T-helper 1 cell treated with Interleukin-12 subunit alpha and Interleukin-12 subunit beta and Interleukin-4 antibody, amounts not matched to agents 30 ng/mL and 1 ng/mL, for 36 hours (primary cell): Measurements from ENCODE around the gene SBK2. TPM values are rescaled to one million over a fixed set of nuclear protein-coding genes. Genes with fewer than 3 reads are reported as not detected.

Experiments
- intact Hi-C: fragments of 100-400 bp; cut with micrococcal nuclease; formaldehyde crosslinking; loops from one replicate; pipeline ENCODE4 v1.15.1; 2024
- total RNA-seq: library from RNA; stranded (reverse); gene quantifications from 2 replicates; pipeline ENCODE4 v1.2.3, GENCODE V29; 2022

The SBK2 gene
- total RNA-seq, 1 donor from 2014 or later, result not detected

DNA sequence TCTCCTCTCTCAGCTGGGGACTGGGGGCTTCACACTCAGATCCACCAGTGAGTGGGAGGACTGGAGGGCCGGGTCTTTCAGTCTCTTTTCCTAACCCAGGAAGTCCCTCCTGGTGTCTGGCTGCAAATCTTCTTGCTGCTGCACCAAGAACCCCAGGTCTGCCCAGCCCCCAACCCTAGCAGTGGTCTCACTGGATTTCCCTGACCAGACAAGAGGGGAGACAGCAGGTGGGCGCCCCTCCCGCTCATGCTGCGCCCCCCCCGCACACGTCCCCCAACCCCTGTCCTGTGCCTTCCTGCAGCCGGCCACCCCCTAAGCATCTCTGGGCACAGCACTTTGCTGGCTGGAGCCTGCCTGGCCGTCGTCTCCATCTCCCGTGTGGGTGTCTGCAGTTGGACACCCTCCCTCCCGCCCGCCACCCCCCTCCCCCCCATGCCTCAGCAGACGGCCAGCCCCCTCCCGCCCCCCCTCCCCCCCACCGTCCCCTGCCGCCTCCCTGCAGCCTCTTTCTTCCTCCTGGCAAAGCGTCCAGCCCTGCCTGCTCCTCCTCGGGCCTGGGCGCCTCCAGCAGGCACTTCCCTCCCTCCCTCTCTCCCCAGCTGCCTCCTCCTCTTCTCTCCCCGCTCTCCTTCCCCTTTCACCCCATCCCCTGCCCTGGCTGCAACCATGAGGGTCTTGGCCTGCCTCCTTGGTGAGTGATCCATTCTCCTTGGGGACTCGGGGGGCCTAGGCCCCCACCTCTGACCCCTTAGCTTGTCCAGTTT, 48.8 kb downstream of the SBK2 start, which contains the start of gene SSC5D:
TSS of gene SSC5D (plus strand) at position 513 of the 764 bp plus-strand sequence. CDS start at position 667, 154 bp downstream.
- intact Hi-C loops, result no loop called here

DNA sequence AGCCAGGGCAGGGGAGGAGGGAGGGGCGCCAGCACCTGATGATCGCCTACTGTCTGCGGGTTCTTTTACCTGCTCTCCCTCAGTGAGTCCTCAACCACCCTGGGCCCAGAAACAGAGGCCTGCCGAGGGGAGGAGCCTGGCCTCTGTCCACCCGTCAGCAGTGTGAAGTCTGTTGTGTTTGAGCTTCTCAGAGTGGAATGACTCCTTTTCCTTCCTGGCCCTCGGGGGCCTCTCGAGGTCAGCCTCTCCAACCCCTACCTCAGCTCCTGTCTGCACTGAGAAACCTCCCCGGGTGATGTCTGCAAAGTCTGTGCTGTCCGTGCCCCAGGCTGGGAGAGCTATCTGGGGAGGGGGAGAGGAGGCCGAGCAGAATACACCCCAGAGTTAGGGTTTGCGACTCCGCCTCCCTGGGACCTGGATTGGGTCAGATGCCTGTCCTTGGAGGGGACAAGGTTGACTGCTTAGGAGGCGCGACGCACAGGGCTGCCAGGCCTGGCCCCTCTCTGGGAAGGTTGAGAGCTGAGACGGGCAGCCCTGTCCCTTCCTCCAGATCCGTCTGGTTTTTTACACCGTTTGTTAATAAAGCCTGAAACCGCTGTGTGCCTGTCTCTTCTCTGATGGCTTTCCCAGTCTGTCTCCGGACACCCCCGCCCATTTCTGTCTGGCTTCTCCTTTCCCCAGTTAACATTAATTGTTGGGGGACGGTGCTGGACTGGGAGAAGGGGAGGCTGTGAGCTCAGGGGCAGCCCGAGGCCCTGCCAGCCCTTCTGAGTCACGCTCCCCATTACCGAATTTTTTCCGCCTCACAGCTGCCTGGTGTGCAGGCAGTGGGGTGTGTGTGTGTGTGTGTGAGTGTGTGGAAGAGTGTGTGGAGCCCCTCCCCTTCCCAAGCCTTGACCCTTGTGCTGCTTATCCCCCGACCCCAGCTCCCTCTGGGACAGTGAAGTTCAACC, 49.7 kb downstream of the SBK2 start:
- intact Hi-C loops, result no loop called here

DNA sequence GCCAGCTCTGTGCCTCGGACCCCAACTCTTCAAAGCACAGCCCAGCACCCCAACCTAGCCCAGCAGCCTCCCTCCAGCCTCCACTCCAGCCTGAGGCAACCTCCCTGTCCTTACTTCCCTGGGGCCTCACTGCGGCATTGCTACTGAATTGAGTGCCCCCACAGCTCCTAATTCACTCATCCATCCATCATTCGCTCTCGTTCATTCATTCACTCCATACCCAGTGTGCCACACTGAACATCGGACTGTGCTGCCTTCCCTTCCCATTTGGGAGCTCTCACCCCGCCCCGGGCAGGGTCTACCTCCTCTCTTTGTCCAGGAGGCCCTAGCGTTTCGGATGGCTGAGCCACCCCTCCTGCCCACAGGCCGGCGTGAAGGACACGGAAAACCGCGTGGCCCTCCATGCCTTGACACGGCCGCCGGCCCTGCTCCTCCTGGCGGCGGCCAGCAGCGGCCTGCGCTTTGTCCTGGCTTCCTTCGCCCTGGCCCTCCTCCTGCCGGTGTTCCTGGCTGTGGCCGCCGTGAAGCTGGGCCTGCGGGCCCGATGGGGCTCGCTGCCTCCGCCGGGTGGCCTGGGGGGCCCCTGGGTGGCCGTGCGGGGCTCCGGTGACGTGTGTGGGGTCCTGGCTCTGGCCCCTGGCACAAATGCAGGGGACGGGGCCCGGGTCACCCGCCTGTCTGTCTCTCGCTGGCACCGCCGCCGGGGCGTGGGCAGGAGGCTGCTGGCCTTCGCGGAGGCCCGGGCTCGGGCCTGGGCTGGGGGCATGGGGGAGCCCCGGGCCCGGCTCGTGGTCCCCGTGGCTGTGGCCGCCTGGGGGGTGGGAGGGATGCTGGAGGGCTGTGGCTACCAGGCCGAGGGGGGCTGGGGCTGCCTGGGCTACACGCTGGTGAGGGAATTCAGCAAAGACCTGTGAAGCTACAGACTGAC, 50.6 kb downstream of the SBK2 start:
- intact Hi-C loops, result no loop called here

DNA sequence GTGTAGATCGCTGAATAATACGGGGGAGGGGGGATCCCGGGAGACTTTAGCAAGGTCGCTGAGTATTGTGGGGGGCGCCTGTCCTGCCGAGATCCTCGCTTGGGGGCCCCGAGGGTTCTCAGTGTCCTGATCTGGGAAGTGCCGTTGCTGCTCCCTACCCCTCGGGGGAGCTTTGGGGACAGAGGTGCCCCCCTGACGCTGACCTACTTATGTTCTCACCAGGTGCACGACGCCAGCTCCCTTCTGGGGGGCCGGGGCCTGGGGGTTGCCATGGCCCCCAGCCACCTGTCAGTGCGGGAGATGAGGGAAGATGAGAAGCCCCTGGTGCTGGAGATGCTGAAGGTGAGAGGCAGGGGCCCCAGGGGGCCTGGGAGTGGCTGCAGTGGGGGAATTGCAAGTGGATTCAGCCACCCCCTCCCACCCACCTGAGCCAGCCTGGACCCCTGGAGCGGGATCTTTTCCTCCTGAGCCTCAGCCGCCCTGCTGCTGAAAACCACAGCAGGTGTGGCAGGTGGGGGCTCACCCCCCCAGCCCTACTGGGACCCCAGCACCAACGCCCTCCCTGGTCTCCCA, 51.4 kb downstream of the SBK2 start:
- intact Hi-C loops, result loop anchor here (1.0 kb wide), 1 partner anchor 9 kb away; the partner anchor contains the start of gene ZNF628

DNA sequence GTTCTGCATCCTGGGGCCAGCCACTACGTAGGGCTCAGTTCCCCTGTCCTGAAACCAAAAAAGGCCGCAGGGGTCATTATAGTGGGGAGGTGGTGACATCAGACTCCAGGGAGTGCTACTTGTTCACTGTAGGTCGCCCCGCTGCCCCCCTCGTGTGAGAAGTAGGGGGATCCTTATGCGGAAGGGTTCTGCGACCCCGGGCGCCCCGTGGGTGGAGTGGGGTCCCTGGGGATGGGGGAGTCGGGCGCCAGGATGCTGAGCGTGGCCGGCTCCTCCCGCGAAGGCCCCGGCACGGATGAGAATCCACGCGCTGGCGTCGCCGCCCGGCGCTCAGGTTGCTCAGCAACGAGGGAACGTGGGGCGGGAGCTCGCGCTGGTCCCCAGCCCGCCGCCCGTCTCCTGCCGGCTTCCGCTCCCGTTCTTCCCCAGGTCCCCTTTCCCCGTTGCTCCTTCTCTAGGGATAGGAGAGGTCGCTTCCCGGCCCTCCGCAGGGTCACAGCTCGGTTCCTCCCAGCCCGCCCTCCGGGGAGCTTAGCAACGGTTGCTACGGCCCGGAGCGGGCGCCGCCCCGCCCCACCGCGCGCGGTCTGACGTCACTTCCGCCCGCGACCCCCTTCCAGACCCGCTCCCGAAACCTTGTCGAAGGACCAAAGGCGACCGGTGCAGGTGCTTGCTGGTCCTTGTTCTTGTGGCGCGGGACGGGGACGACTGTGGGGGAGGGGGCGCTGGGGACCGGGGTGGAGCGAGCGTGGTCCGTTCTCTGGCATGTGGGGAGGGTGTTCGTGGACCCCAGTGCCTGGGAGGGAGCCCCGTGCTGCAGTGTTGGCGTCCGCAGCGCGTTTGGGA, 52.1 kb downstream of the SBK2 start, which contains the start of gene NAT14:
TSS of gene NAT14 (plus strand) at position 596 of the 846 bp plus-strand sequence. CDS start 521 bp downstream, outside the sequence.
- intact Hi-C loops, result loop anchor here (1.0 kb wide), 1 partner anchor 9 kb away; the partner anchor contains the start of gene ZNF628

DNA sequence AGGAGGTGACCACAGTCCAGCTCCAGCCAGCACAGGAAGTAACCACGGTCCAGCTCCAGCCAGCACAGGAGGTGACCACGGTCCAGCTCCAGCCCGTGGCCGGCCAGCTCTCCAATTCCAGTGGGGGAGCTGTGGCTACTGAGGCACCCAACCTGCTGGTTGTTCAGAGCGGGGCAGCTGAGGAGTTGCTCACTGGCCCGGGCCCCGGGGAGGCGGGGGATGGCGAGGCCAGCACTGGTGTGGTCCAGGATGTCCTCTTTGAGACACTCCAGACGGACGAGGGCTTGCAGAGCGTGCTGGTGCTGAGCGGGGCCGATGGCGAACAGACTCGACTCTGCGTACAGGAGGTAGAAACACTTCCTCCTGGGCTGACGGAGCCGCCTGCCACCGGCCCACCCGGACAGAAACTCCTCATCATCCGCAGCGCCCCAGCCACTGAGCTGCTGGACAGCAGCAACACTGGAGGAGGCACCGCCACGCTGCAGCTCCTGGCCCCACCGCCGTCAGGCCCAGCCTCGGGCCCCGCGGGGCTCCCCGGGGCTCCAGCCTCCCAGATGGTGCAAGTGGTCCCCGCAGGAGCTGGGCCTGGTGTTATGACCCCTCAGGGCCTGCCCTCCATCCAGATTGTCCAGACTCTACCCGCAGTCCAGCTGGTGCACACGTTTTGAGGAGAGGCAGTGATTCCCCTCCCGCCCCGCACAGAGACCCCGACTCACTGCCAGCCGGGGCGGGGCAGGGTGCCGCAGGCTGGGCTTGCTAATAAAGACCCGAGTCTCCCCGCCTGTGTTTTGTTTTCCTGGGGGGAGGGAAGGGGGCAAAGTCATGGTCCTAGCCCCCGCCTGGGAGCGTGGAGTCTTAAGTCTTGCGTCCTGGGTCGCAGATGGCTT, 53.0 kb downstream of the SBK2 start:
- intact Hi-C loops, result no loop called here

DNA sequence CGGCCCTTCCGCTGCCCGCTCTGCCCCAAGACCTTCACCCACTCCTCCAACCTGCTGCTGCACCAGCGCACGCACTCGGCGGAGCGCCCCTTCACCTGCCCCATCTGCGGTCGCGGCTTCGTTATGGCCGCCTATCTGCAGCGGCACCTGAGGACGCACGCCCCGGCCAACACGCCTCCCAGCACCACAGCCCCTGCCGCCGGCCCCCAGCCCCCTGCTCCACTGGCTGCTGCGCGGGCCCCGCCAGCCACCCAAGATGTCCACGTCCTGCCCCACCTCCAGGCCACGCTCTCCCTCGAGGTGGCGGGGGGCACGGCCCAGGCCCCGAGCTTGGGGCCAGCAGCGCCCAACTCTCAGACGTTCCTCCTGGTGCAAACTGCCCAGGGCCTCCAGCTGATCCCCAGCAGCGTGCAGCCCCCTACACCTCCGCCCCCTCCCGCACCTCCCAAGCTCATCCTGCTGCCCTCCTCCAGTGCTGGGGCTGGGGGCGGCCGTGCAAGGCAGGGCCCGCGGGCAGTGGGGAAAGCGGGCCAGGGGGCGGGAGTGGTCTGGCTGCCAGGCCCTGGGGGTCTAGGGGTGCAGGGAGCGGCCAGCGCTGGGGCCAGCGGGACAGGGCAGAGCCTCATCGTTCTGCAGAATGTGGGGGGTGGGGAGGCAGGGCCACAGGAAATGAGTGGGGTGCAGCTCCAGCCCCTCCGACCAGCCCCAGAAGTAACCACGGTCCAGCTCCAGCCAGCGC, 53.8 kb downstream of the SBK2 start:
- intact Hi-C loops, result no loop called here

DNA sequence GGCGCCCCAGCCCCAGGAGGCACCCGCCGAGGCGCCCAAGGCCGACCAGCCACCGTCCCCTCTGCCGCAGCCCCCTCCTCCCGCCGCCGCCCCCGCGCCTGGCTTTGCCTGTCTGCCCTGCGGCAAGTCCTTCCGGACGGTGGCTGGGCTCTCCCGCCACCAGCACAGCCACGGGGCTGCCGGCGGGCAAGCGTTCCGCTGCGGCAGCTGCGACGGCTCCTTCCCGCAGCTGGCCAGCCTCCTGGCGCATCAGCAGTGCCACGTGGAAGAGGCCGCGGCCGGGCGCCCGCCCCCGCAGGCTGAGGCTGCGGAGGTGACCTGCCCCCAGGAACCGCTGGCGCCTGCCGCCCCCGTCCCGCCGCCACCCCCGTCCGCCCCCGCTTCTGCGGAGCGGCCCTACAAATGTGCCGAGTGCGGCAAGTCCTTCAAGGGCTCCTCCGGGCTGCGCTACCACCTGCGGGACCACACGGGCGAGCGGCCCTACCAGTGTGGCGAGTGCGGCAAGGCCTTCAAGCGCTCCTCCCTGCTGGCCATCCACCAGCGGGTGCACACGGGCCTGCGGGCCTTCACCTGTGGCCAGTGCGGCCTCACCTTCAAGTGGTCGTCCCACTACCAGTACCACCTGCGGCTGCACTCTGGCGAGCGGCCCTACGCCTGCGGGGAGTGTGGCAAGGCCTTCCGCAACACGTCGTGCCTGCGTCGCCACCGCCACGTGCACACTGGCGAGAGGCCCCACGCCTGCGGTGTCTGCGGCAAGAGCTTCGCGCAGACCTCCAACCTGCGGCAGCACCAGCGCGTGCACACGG, 54.6 kb downstream of the SBK2 start:
- intact Hi-C loops, result no loop called here

DNA sequence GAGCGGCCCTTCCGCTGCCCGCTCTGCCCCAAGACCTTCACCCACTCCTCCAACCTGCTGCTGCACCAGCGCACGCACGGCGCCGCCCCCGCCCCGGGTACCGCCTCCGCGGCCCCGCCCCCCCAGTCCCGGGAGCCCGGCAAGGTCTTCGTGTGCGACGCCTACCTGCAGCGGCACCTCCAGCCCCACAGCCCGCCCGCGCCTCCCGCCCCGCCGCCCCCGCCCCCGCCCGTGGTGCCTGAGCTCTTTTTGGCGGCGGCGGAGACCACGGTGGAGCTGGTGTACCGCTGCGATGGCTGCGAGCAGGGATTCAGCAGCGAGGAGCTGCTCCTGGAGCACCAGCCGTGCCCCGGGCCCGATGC, 55.2 kb downstream of the SBK2 start:
- intact Hi-C loops, result no loop called here

DNA sequence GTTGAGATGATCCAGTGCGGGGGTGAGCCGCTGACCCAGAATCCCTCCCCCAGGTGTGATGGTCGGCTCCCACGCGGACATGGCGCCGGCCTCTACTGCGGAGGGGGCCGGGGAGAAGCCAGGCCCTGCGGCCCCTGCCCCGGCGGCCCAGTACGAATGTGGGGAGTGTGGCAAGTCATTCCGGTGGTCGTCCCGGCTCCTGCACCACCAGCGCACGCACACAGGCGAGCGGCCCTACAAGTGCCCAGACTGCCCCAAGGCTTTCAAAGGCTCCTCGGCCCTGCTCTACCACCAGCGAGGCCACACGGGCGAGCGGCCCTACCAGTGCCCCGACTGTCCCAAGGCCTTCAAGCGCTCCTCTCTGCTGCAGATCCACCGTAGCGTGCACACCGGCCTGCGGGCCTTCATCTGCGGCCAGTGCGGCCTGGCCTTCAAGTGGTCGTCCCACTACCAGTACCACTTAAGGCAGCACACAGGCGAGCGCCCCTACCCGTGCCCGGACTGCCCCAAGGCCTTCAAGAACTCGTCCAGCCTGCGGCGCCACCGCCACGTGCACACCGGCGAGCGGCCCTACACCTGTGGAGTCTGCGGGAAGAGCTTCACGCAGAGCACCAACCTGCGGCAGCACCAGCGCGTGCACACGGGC, 55.7 kb downstream of the SBK2 start:
- intact Hi-C loops, result no loop called here

DNA sequence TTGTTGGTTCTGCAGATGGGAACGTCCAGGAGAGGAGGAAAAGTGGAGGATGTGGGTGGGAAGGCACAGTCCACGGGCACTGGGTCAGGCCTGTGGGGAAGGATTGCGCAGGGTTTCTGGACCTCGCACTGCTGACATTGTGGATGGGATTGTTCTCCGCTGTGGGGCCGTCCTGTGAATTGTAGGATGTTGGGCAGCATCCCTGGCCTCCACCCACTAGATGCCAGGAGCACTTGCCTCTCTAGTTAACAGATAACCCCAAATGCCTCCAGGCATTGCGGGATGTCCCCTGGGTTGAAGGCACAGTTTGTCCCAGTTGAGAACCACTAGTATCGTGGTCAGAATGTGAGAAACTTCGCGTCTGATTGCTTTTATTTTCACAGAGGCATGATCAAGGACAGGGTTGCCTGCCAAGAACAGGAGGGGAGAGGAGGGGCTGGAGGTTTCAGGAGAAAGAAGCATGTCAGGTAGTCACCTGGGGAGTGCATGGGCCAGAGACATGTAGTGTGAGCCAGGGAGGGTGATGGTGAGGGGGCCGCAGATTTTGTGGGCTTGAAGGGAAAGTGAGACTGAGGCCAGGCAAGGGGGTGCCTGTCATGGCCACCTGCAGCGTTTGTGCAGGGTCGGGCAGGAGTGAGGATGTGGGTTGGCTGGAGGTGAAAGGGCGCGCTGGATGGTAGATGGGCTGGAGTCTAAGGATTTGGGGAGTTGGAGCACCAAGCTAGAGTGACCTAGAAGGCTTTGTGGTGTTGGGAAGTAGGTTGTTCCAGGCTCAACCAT, 57.3 kb downstream of the SBK2 start:
- intact Hi-C loops, result loop anchor here (10.0 kb wide), 1 partner anchor 835 kb away; the partner anchor contains the start of gene ZSCAN5A

DNA sequence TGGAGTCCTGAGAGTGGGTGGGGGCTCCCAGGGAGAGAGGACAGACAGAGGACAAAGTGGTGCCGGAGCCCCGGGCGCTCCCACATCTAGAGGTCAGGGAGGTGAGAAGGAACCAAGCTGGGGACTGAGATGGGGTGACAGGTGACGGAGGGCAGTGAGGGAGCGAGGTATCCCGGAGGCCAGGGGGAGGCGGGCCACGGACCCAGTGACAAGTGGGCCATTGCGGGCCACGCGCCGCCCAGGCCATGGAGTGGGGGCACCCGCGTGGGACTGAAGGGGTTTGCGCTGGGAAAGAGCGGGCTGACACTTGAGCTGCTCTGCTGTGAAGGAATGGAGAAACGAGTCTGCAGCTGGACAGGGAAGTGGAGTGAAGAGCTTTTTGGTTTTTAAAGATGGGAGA, 57.9 kb downstream of the SBK2 start:
- intact Hi-C loops, result loop anchor here (10.0 kb wide), 1 partner anchor 836 kb away; the partner anchor contains the start of gene ZSCAN5A
